ENCODE data around the gene APOBEC2. TPM values are rescaled to one million over a fixed set of nuclear protein-coding genes. Genes with fewer than 3 reads are reported as not detected.

The APOBEC2 gene
- total and polyA plus RNA-seq, 9 of the 15 experiments (the other 6 are each of a cell fraction or from before 2014, with no cell fraction given): 0.25 to 1.6 TPM; not detected in 7

- in situ Hi-C loops (cut with MboI): no loop called here
- no peaks in the 10 kb centered on the region for H3K79me2 ChIP-seq (ENCODE audit: control insufficient read depth, insufficient read depth, low read length)
- POLR2A ChIA-PET: interaction anchor here (0.6 to 2.1 kb wide), 2 partner anchors 10 to 259 kb away, joined by 3 to 5 read pairs; no protein-coding TSS in a partner anchor
- CTCF ChIA-PET (ENCODE audit: low intra/inter-chr PET ratio): no interaction called here
- no peak overlapping the region for H3K9ac ChIP-seq (ENCODE audit: insufficient read depth in 1 of 2, low read depth in 2 of 2, low read length in 2 of 2)
- no peak for DNase-seq (ENCODE audit: extremely low read depth in 1 of 4, low spot score in 3 of 4)
- H4K20me1 ChIP-seq (replicated peaks; ENCODE audit: control insufficient read depth, insufficient read depth, low read length): no peaks in the 10 kb centered on the region
- H3K36me3 ChIP-seq (ENCODE audit: control insufficient read depth, insufficient read depth, low read length): peaks cover 21% of the 10 kb centered on the region; the same call in 2 of the 3 replicates
- 100% methylated on average over 1 of the region's 1 CpG for WGBS (ENCODE audit: insufficient coverage, low coverage, missing lambda C conversion rate)
- no peak overlapping the region for H2AFZ ChIP-seq (ENCODE audit: low read depth, low read length)
- no peak overlapping the region for H3K27ac ChIP-seq (ENCODE audit: extremely low read depth, low read depth, low read length)
- TF ChIP-seq MAX (CRISPR knock-in tag; IDR thresholded peaks at IDR 0.05): no peak
- no peaks in the 10 kb centered on the region for H3K9me1 ChIP-seq (ENCODE audit: control insufficient read depth, insufficient read depth, low read length)
- no peak for ATAC-seq
- H3K27me3 ChIP-seq (ENCODE audit: control insufficient read depth in 2 of 2, insufficient read depth in 2 of 2, low read length in 2 of 2): no peaks in the 10 kb centered on the region
- FAIRE-seq: no peak
- BruUV-seq (replicated peaks): no TSS peak
- intact Hi-C loops (cut with micrococcal nuclease): no loop called here
- H3K4me1 ChIP-seq (replicated peaks in 1 of 2; ENCODE audit: control insufficient read depth in 2 of 2, insufficient read depth in 2 of 2, low read length in 2 of 2): peaks cover 5 to 26% of the 10 kb centered on the region in 2 experiments; a peak in 4 of 5 replicates
- H3K4me3 ChIP-seq: no peak overlapping the region
- no peaks in the 10 kb centered on the region for H3K9me3 ChIP-seq (replicated peaks; ENCODE audit: control insufficient read depth, insufficient read depth, low read depth, low read length)
- H3K4me2 ChIP-seq (ENCODE audit: insufficient read depth, low read length): no peak overlapping the region
These were observed 6.6 kb downstream of the APOBEC2 start for GRCh38 chr6:41059556-41059955.

GRCh38 chr6:41061196-41061726 lies 8.3 kb downstream of the APOBEC2 start:
- no TSS peak for BruUV-seq (replicated peaks)
- H3K4me3 ChIP-seq: no peak overlapping the region
- FAIRE-seq: no peak
- WGBS (ENCODE audit: insufficient coverage, low coverage, missing lambda C conversion rate): 92% methylated on average over 13 of the region's 13 CpGs
- in situ Hi-C loops (cut with MboI): no loop called here
- no peak overlapping the region for H2AFZ ChIP-seq (ENCODE audit: low read depth, low read length)
- POLR2A ChIA-PET: no interaction called here
- H3K9ac ChIP-seq (ENCODE audit: insufficient read depth in 1 of 2, low read depth in 2 of 2, low read length in 2 of 2): no peak overlapping the region
- TF ChIP-seq HNRNPL (IDR thresholded peaks at IDR 0.05; ENCODE audit: low read depth, low read length) (no peak), ZNF589 (CRISPR knock-in tag; IDR thresholded peaks at IDR 0.05; ENCODE audit: low read depth) (no peak), RAD51 (IDR thresholded peaks at IDR 0.05; ENCODE audit: borderline replicate concordance, low read depth) (no peak), PHTF2 (CRISPR knock-in tag; IDR thresholded peaks at IDR 0.05) (no peak), MED1 (CRISPR knock-in tag; IDR thresholded peaks at IDR 0.05; ENCODE audit: borderline replicate concordance) (no peak), XRCC5 (IDR thresholded peaks at IDR 0.05; ENCODE audit: low read depth, low read length) (no peak), LCOR (CRISPR knock-in tag; IDR thresholded peaks at IDR 0.05) (no peak), HIVEP1 (CRISPR knock-in tag; IDR thresholded peaks at IDR 0.05) (no peak)
- TF ChIP-seq, protein P1, sequence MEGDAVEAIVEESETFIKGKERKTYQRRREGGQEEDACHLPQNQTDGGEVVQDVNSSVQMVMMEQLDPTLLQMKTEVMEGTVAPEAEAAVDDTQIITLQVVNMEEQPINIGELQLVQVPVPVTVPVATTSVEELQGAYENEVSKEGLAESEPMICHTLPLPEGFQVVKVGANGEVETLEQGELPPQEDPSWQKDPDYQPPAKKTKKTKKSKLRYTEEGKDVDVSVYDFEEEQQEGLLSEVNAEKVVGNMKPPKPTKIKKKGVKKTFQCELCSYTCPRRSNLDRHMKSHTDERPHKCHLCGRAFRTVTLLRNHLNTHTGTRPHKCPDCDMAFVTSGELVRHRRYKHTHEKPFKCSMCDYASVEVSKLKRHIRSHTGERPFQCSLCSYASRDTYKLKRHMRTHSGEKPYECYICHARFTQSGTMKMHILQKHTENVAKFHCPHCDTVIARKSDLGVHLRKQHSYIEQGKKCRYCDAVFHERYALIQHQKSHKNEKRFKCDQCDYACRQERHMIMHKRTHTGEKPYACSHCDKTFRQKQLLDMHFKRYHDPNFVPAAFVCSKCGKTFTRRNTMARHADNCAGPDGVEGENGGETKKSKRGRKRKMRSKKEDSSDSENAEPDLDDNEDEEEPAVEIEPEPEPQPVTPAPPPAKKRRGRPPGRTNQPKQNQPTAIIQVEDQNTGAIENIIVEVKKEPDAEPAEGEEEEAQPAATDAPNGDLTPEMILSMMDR (IDR thresholded peaks at IDR 0.05 in 2 of 3, conservative IDR thresholded peaks at IDR 0.05 in 1 of 3; ENCODE audit: insufficient read depth in 2 of 3, low read depth in 1 of 3, low read length in 3 of 3): no peak
- no peaks in the 10 kb centered on the region for H3K9me1 ChIP-seq (ENCODE audit: control insufficient read depth, insufficient read depth, low read length)
- ATAC-seq: no peak
- peaks cover 38% of the 10 kb centered on the region for H3K36me3 ChIP-seq (ENCODE audit: control insufficient read depth, insufficient read depth, low read length)
- CTCF ChIA-PET (ENCODE audit: low intra/inter-chr PET ratio): interaction anchor here (0.6 kb wide), 1 partner anchor 11 kb away, joined by 3 read pairs; no protein-coding TSS in a partner anchor
- H3K27me3 ChIP-seq (ENCODE audit: control insufficient read depth in 2 of 2, insufficient read depth in 2 of 2, low read length in 2 of 2): no peaks in the 10 kb centered on the region
- H3K4me1 ChIP-seq (replicated peaks in 1 of 2; ENCODE audit: control insufficient read depth in 2 of 2, insufficient read depth in 2 of 2, low read length in 2 of 2): peaks cover 5 to 30% of the 10 kb centered on the region in 2 experiments; a peak in 4 of 5 replicates
- H4K20me1 ChIP-seq (replicated peaks; ENCODE audit: control insufficient read depth, insufficient read depth, low read length): no peaks in the 10 kb centered on the region
- H3K27ac ChIP-seq (ENCODE audit: extremely low read depth, low read depth, low read length): no peak overlapping the region
- no peaks in the 10 kb centered on the region for H3K79me2 ChIP-seq (ENCODE audit: control insufficient read depth, insufficient read depth, low read length)
- no peak for DNase-seq (ENCODE audit: extremely low read depth in 1 of 4, low spot score in 3 of 4)
- no peaks in the 10 kb centered on the region for H3K9me3 ChIP-seq (replicated peaks; ENCODE audit: control insufficient read depth, insufficient read depth, low read depth, low read length)
- no peak overlapping the region for H3K4me2 ChIP-seq (ENCODE audit: insufficient read depth, low read length)
- intact Hi-C loops (cut with micrococcal nuclease): no loop called here

All from K562 (cell line).